ENCODE measurements around the gene SNX8.
A peak's percentile ranks its signal among the peaks of the same experiment; 100 is the strongest.

SNX8 gene

DNA sequence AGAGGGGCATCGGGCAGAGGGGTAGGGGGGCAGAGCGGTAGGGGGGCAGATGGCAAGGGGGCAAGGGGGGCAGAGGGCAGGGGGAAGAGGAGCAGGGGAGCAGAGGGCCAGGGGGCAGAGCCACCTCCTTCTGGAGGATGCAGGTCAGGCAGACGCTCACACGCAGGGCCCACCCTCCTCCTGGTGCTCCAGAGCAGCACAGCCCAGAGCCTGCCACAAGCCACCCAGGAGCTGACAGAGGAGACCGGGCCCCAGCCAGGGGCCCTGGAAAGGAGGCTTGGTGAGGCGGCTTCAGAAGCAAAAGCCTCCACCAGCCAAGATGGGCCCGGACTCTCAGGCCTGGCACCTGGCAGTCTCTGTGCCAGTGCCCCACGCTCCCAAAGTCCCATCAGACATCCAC lies 94.6 kb downstream of the SNX8 start:
- no peak for DNase-seq (ENCODE audit: low spot score)

DNA sequence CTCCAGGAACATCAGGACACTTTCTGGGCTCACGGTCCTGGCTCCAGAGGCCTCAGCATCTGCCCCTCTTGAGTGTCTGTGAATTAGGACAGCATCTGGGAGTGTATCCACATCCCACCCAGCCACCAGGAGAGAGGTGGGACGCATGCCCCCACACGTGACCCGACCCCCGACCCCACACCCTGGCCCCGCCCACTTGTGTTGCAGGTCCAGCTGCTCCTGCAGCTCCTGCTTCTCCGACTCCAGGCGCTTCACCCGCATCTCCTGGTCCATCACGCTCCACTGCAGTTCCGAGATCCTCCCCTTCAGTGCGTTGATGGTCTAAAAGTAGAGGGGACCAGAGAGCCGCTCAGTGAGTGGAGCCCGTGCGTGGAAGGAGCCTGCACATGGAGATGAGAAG lies 95.1 kb downstream of the SNX8 start:
- DNase-seq (ENCODE audit: low spot score): no peak

DNA sequence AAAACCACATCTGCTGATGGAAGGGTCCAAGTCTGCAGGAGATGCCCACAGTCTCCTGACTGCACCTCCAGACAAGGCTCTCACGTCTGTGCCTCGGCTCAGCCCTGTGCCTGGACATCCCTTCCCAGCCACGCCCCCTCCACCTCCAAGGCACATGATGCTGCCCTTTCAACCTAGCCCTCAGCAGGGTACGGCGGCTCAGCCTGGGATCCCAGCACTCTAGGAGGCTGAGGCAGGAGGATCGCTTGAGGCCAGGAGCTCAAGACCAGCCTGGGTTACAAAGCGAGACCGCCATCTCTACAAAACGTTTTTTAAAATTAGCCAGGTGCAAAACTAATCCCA lies 95.8 kb downstream of the SNX8 start:
- DNase-seq (ENCODE audit: low spot score): no peak

DNA sequence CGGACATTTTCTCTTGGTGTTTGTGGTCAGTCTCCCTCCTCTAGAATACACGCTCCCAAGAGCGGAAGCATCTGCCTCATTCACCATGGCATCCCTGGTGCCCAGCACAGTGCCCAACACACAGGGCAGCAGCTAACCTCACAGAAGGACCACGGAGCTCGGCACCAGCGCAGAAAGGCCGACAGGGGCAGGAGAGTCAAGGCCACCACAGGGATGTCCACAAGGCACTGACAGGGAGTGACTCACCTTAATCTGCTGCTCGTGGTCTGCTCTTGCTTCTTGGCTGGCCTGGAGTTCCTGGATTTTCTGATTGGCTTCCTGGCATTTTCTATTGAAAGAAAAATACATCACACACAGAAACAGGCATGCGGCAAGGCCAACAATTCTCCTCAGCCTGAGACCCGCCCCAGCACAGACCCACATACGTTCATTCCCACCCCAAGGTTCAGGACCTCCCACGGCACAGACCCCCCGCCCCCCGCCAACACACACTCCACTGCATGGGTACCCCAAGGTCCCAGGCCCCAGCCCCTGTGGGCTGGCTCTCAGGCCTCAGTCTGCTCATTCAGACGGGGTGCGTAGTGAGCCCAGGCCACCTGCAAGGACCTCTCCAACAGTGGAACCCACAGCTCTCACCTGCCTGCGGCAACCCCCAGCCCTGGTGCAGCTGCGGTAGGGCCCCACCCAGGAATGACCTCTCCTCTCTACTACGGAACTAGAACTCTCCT lies 96.4 kb downstream of the SNX8 start:
- no peak for DNase-seq (ENCODE audit: low spot score)

DNA sequence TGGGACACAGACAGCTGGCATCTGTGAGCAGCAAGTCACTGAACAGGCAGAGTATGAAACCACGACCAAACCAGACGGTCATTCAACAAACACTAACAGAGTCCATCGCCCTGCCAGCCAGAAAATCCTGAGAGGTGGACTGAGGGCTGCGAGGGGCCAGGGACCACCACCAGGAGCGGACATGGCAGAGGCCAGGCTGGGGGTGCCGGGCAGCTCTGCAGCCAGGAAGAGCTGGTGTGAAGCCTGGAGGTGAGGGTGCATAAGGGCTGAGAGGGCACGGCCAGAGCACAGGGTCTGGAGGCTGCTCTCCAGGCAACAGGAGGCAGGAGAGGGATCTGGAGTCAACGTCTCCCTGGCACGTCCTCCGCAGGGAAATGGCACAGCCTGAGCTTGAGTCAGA lies 97.0 kb downstream of the SNX8 start:
- DNase-seq (ENCODE audit: low spot score): no peak

DNA sequence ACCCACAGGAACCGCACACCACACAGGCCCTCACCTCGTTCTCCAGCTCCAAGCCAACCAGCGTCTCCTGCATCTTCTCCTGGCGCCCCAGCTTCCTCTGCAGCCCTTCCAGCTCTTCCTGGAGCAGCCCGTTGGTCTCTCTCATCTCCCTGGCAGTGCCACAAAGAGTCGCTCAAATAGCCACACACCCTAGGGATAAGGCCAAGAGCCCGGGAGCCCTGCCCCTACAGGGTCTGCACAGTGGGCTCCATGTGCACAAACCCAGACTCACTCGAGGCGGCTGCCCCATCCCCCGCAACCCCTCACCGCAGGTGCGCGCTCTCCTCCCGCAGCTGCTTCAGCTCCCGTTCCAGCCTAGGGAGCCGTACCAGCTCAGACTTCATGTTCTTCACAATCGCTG lies 98.4 kb downstream of the SNX8 start:
- no peak for DNase-seq (ENCODE audit: low spot score)

DNA sequence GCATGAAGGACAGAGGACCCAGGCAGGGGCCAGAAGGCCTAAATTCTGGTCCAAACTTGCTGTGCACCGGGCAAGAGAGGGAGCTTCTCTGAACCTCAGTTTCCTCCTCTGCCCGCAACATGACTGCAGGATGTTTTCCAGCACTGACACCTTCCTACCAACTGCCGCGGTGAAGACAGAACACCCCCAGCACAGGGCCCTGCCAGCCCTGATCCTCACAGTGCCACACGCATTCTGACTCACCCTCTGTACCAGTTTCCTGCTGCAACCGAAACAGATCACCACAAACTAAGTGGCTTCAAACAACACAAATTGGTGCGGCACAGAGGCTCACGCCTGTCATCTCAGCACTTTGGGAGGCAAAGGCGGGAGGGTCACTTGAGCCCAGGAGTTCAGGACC lies 99.6 kb downstream of the SNX8 start:
- DNase-seq (ENCODE audit: low spot score): no peak

DNA sequence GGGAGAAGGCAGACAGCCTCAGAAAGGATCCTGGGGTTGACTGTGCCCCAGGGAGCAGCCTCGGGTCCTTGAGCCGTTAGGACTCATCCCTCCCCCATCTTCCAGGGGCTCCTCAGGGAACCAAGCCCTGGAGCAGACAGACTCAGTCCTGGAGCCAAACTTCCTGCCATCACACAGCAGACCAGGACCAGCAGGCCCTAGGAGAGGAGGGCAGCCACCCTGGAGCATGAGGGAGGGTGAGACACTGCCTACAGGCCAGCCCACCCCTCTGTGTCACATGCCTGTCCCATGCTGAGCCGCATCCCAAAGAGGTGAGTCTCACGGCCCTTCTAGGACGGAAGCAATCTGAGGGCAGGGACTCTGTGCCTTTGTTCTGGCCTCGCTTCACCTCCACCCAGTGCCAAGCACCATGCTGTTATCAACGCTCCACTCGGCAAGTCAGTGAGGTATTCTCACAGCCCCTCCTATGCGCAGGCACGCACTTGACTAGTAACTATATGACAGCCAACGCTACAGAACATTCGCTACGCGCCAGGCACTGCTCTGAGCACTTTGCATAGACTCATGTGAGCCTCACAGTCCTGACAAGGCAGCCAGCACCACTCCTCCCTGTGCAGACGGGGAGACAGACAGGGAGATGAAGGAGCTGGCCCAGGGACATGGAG lies 100.6 kb downstream of the SNX8 start:
- no peak for DNase-seq (ENCODE audit: low spot score)

DNA sequence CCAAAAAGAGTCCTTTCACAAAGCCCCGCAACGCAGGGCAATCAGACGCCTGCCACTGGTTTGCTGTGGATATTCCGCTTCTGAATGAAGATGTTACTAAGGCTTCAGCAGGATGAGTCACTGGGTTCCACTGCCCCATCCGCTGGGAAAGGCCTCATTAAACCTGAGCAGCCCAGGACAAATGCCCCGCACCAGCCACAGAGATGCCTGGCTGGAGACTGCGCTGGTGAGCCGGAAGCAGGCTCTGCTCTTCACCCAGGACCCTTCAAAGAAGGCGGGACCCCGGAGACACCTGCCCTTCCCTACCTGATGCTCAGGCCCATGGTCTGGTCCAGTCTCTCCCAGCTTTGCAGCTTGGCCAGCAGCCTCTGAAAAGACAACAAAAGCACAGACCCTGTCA lies 101.3 kb downstream of the SNX8 start:
- DNase-seq (ENCODE audit: low spot score): no peak

DNA sequence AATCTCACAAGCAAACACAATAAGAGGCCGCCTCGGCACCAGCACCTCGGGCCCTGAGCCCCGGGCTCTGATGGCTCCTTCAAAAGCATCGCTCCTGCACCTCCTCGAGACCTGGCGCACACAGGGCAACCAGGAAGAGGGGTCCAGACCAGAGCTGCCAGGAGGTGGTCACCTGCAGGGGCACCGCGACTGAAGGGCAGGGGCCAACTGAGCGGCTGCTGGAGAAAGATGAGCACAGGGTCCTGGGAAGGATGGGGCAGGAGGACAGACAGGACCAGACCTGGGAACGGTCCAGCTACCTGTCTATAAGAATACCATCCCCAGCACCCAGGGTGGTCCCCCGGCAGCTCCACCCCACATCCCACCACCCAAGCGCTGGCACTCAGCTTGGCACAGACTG lies 102.3 kb downstream of the SNX8 start:
- no peak for DNase-seq (ENCODE audit: low spot score)

DNA sequence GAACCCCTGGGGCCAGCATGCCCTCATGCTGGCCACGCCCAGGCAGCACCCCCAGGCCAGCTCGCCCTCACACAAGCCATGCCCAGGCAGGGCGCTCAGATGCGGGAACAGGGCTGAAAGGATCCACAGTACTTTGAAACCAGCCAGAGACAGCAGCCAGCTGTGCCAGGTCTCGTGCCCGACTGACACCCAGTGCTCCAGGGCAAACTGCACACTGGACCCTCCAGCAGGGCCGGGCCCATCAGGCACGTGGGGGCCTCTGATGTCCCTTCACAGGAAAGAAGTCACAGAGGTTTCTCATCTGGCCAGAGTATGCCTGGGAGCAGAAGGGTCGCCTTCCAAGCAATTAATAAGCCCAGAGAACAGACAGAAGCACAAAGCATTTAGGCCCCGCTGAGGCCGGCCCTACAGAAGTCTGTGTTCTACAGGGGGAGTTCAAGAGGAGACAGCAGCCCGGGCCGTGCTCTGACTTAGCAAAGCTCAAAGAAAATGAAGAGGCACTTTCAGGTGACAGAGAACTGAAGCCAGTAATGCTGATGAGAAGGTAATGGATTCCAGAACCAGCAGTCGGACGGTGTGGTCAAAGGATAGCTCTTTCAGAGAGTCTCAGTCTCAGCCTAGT lies 102.9 kb downstream of the SNX8 start:
- DNase-seq (ENCODE audit: low spot score): no peak

DNA sequence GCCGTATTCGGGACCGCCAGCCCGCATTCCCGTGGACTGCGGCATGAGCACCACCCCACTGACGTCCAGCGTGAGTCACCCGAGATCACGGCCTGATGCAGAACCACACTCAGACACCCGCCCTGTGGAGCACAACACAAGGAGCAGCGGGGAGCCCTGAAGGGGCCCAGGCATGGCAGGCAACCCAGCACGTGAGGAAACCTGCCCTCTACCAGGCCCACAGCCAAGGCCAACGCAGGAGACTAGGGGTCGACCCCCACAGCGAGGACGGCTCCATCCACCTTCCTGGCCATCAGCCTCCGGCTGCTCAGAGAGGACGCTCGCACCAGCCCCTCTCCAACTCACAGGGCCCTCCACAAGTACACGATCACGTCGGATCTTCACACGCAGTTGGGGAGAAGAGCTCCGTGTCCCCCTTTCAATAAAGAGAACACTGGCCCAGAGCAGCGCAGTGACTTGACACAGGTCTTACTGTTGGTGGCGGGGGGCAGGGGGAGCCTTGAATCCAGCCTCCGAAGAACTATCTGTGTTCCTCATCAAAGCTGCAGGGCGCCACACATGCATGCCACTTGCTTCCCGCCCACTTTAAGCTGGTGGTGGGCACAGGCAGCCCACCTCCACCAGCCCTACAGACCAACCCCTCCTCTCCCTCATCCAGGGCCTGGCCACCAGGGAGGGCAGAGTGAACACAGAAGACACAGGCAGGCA lies 103.5 kb downstream of the SNX8 start:
- no peak for DNase-seq (ENCODE audit: low spot score)

DNA sequence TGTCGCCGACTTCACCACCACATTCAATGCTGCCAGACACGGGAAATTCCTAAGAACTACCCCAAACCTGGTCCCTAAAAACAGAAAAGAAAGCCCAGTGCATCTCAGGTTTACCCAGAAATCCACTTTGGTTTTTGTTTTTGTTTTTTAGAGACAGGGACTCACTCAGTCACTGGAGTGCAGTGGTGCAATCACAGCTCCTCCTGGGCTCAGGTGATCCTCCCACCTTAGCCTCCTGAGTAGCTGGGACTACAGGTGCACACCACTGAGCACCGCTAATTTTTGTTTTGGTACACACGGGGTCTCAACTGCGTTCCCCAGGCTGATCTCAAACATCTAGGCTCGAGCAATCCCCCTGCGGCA lies 104.3 kb downstream of the SNX8 start:
- DNase-seq (ENCODE audit: low spot score): no peak

DNA sequence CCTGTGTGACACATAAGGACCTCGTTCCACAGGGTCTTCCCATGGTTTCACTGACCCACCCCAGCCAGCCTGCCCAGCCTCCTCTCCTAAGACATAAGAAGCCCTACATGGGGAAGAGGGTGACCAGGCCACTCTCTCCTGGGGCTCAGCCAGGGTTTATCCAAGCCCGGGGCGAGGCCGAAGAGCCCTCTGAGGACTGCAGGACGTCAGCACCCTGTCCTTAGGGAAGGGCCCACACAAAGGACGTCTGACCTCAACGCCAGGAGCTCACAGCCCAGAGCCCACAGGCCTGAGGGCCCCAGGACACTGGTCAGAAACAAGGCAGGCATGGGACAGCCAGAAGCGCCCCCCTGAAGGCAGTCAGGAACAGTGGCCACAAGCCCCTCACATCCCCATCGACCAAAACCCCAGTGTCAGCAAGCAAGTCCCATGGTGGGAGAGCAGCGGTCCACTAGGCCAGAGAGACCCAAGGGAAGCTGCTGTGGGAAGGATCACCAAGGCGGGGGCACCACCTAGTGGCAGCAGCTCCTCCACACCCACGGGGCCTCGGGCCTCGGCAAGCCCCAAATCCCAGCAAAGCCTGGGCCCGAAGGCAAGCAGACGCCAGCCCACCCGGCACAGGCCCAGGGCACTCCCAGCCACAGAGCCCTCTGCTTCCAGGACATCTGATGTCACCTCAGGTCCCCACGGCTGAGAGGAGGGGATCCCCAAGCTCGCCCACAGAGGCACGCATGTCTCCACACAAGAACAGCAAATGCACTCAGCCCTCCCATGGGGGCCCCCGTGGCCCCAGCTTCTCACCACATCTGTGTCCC lies 104.9 kb downstream of the SNX8 start:
- peak; percentile 93 for DNase-seq (ENCODE audit: low spot score)

DNA sequence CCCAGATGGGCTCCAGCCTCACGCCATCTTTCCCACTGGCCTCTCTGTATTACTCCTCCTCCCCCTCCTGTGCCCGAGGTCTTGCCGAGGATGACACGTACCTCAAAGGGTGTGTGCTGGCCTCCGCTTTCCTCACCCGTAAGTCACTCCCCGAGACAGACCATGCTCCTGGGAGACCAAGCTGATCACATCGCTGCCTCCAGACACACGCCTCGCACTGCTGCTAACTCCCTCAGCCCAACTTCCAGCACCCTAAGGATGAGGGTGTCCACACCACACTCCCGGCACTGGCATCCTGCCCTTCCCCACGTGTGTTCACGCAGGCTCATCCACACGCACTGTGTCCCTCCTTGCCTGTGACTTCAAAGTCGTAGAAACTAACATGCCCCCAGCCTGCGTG lies 105.5 kb downstream of the SNX8 start:
- DNase-seq (ENCODE audit: low spot score): no peak

DNA sequence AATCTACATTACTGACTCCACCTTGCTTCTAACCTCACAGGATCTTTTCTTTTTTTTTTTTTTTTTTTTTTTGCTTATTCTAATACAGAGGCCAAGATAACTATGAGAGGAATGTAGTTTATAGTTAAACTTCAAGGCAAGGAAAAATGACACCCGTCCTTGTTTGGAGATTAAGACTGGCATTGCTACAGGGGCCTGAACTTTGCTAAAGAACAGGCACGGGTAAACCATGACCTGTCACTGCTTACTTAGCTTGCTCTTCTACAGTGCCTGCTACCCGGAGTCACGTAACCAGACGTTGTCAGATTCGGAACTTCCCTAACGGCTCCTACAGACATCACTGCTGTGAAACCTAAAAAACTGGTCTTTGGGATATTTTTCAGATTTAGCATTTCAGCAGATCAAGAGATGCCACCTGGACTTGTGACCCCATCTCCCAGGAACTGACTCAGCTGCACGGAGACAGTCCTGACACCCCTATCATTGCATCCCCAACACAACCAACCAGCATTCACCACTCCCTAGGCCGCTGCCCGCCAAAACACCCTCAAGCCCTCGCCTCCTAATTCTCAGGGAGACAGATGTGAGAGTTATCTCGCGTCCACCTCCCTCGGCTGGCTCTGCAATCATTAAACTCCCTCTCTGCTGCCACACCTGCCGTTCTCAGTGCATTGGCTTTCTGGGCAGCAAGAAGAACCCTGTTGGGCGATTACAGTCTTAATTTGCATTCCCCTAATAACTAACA lies 109.0 kb downstream of the SNX8 start:
- DNase-seq (ENCODE audit: low spot score): no peak

DNA sequence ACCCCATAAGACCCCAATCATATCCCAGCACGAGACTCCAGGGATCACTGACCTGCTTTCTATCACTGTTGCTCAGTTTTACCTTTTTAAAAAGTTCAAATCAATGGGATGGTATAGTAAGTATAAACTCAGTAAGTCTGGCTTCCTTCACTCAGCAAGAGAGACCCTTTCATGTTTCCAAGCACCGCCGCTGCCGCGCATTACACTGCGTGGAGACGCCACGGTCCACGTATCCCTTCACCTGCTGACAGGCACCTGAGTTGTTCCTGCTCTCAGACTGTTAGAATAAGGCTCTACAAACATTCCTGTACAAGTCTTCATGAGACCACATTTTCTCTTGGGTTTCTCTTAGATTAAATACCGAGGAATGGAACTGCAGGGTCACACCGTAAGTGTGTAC lies 109.8 kb downstream of the SNX8 start:
- no peak for DNase-seq (ENCODE audit: low spot score)

DNA sequence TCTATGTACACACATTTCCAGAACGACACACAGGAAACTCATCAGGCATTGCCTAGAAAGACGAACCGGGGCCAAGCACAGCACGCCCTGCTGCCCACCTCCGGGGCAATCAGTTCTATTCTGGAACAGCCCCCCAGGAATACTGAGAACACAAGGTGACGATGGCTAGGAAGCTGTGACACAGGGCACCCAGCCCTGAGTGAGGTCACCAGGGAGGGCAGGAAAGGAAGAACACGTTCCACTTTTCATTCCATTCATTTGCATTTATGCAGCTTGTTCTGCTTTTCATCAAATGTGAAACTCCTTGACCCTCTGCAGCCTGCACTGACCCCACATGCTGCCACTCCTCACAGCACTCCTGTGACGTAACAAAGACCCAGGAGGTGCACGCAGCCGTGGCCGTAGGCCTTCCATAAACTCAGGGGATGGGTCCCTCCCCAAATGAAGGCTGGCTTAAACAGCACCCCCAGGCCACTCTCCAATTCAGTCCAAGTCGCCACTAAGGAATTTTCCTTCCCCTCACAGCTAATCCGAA lies 110.4 kb downstream of the SNX8 start:
- no peak for DNase-seq (ENCODE audit: low spot score)

DNA sequence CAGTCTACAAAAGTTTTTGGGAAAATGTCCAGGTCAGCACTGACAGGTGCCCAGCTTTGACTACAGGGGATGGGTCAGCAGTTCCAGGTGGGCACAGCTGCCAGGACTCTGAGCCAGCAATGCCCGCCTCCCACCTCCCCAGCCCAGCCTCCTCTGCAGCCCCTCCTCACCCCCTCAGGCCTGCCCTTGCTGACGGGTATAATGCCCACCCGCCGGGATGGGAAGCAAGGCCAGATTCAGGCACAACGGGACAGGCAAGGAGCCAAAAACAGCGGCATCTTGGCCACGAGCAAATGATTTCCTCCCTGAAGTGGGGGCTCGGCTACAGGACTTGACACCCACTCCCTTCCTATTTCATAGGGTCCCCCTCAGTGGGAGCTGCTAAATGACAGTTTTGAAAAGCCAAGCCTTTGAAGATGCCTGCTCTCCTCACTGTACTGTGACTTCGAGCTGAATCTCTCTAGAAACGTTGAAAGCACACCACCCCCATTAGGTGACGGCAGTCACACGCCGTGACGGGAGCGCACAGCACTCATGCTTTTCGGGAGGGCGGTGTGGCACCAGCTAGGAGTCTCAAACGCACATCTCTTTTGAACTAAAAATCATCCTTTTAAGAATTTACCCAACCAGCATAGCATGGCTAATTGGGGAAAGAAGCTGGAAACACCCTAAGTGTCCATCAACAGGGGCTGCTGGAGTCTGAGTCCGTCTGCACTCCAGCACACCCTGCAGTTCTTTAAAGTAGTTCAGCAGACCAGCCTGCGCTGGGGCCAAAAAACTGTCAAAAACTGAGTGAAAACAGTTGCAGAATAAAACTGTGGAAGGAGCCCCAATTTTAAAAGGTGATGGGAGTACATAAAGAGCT lies 111.1 kb downstream of the SNX8 start:
- no peak for DNase-seq (ENCODE audit: low spot score)

DNA sequence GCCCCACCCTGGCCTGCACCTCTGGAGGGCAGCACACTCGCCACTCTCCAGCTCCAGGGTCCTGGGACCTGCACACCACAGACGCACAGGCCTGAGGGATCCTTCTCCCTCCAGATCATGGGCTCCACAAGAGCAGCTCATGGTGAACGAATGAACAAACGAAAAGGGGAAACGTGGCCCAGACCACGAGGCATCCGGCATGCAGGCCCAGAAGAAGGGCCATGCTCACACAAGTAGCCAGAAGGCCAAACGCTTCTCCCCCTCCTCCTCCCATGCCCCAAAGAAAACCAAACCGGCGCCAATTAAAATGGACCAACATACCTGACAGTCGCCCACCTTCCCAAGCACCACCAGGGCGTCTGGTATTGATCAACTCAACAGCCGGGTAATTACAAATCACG lies 111.9 kb downstream of the SNX8 start:
- DNase-seq (ENCODE audit: low spot score): no peak

Measured in HuH-7.5 (cell line).